ENCODE results near the gene DBF4B.

DNA sequence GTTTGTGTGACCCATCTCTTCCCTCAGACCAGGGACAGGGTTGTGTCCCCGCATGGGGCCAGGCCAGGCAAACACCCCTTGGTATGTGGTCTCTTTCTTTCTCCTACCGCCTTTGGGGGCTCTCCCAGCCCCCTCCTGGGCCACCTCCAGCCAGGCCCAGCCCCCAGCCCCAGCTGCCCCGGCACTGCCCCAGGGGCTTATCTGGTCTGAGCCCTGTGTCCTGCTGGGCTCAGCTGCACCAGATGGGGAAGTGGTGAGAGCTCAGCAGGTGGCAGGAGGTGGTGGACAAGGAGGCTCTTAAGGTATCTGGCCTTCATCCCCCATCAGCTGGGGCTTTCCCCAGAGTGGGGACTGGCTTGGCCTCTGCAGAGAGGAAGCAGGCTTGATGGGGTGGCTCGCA, 59.0 kb downstream of the DBF4B start:
- TF ChIP-seq, protein P1, sequence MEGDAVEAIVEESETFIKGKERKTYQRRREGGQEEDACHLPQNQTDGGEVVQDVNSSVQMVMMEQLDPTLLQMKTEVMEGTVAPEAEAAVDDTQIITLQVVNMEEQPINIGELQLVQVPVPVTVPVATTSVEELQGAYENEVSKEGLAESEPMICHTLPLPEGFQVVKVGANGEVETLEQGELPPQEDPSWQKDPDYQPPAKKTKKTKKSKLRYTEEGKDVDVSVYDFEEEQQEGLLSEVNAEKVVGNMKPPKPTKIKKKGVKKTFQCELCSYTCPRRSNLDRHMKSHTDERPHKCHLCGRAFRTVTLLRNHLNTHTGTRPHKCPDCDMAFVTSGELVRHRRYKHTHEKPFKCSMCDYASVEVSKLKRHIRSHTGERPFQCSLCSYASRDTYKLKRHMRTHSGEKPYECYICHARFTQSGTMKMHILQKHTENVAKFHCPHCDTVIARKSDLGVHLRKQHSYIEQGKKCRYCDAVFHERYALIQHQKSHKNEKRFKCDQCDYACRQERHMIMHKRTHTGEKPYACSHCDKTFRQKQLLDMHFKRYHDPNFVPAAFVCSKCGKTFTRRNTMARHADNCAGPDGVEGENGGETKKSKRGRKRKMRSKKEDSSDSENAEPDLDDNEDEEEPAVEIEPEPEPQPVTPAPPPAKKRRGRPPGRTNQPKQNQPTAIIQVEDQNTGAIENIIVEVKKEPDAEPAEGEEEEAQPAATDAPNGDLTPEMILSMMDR (conservative IDR thresholded peaks at IDR 0.05 in 1 of 2, IDR thresholded peaks at IDR 0.05 in 1 of 2; ENCODE audit: low read depth in 1 of 2, low read length in 2 of 2): no peak
- TF ChIP-seq EZH2 (IDR thresholded peaks at IDR 0.05; ENCODE audit: low read length, missing control alignments): no peak

All from fibroblast of lung (primary cell).